NT2/D1 (cell line): Measurements from ENCODE around the gene CDH4.
A peak's percentile ranks its signal among the peaks of the same experiment; 100 is the strongest.

Experiments
- DNase-seq: peaks from one replicate; pipeline ENCODE4 v3.0.0-alpha.2; 2011; ENCODE audit warnings: low read depth, low spot score
- H3K27me3 ChIP-seq: 2 replicates; pipeline ENCODE4 v1.6.0; 2011; ENCODE audit warnings: mild to moderate bottlenecking; ENCODE audit not compliant: insufficient read length, insufficient read depth
- H3K36me3 ChIP-seq: 2 replicates; pipeline ENCODE4 v1.6.1; 2011; ENCODE audit warnings: mild to moderate bottlenecking, low read length, mixed read lengths; ENCODE audit not compliant: insufficient read depth, insufficient read length
- H3K4me1 ChIP-seq: 2 replicates; pipeline ENCODE4 v1.5.1; 2011; ENCODE audit not compliant: insufficient read depth, insufficient read length
- H3K4me3 ChIP-seq: 2 replicates; pipeline ENCODE4 v1.5.1; 2011; ENCODE audit warnings: low read depth; ENCODE audit not compliant: insufficient read length
- H3K9ac ChIP-seq: 2 replicates; pipeline ENCODE4 v1.6.0; 2011; ENCODE audit warnings: low read depth; ENCODE audit not compliant: insufficient read length
- H3K9me3 ChIP-seq: 2 replicates; pipeline ENCODE4 v1.5.1; 2011; ENCODE audit warnings: mild to moderate bottlenecking, low read length; ENCODE audit not compliant: insufficient read depth
- SUZ12 ChIP-seq: IDR thresholded peaks from 2 replicates; pipeline ENCODE4 v1.6.1; 2011; ENCODE audit not compliant: insufficient read length, insufficient read depth; ENCODE audit errors: extremely low read depth
- YY1 ChIP-seq: IDR thresholded peaks from 2 replicates; pipeline ENCODE4 v1.6.1; 2011; ENCODE audit not compliant: insufficient read length, insufficient read depth
- ZNF274 ChIP-seq: IDR thresholded peaks from 2 replicates; pipeline ENCODE4 v1.6.1; 2011; ENCODE audit warnings: mild to moderate bottlenecking, low read depth, low read length

CDH4 gene

DNA sequence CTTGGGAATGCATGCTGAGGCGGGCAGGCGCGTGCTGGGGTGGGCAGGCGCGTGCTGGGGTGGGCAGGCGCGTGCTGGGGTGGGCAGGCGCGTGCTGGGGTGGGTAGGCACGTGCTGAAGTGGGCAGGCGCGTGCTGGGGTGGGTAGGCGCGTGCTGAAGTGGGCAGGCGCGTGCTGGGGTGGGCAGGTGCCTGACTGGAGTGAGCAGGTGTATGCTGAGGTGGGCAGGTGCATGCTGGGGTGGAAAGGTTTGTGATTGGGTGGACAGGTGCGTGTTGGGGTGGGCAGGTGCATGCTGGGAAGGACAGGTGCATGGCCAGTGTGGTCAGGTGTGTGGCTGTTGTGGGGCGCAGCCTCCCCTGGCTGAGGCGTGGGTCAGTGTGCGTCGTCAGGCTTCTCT, 404.1 kb downstream of the CDH4 start:
- Histone ChIP-seq H3K27me3 (peaks cover 48% of the 10 kb centered on the region), H3K9me3 (peaks cover 17% of the 10 kb centered on the region; the same call in 1 of the 2 replicates), H3K4me1 (peaks cover 8% of the 10 kb centered on the region), H3K36me3 (no peaks in the 10 kb centered on the region), H3K4me3 (no peak overlapping the region), H3K9ac (no peak overlapping the region)
- no peak for DNase-seq
- TF ChIP-seq YY1 (no peak), SUZ12 (no peak), ZNF274 (no peak)

DNA sequence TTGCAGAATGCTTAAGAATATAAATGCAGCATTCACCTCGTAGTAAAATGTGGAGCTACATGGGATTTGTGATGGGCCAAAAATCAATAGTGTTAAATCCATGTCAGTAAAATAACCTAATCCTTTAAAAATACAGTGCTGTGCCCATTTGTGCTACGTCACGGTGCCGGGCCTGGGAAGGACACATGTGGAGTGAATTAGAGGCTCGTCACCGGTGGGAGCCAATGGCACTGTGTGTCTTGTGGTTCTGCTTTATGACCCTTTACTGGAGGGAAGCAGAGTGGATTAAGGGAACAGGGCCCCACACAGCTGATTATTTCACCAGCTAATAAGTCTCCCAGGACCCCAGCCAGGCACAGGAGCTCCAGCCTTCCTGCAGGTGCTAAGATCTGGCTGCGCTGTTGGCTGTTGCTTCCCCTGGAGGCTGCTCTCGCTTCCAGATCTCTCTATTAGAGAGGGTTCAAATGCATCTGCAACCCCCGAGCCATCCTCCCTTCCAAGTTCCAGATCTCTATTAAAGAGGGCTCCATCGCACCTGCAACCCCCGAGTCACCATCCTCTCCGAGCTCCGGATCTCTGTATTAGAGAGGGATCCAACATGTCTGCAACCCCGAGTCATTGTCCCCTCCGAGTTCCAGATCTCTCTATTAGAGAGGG, 405.8 kb downstream of the CDH4 start:
- H3K4me1 ChIP-seq: peaks cover 13% of the 10 kb centered on the region
- no peak for DNase-seq
- TF ChIP-seq SUZ12 (no peak), YY1 (no peak), ZNF274 (no peak)
- H3K9ac ChIP-seq: no peak overlapping the region
- no peak overlapping the region for H3K4me3 ChIP-seq
- H3K36me3 ChIP-seq: no peaks in the 10 kb centered on the region
- H3K9me3 ChIP-seq: peaks cover 10% of the 10 kb centered on the region; the same call in 1 of the 2 replicates
- H3K27me3 ChIP-seq: peaks cover 58% of the 10 kb centered on the region

DNA sequence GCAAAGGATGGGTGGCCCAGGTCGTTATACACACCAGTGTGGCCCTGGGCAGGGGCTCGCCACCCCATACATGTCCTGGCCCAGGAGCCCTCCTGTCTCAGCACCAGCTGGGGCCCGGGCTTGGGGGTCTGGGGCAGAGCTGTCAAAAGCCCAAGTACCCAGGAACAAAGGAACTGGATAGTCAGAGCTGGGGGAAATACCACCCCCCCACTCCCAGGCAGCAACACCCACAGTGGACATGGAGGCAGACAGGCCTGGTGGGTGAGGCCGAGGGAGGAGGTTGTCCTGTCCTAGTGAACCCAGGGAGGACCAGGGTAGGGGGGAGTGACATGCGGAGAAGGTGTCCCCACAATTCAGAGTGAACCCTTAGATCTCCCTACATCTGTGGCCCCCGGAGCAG, 406.5 kb downstream of the CDH4 start:
- TF ChIP-seq YY1 (no peak), SUZ12 (no peak), ZNF274 (no peak)
- H3K4me1 ChIP-seq: peaks cover 17% of the 10 kb centered on the region

DNA sequence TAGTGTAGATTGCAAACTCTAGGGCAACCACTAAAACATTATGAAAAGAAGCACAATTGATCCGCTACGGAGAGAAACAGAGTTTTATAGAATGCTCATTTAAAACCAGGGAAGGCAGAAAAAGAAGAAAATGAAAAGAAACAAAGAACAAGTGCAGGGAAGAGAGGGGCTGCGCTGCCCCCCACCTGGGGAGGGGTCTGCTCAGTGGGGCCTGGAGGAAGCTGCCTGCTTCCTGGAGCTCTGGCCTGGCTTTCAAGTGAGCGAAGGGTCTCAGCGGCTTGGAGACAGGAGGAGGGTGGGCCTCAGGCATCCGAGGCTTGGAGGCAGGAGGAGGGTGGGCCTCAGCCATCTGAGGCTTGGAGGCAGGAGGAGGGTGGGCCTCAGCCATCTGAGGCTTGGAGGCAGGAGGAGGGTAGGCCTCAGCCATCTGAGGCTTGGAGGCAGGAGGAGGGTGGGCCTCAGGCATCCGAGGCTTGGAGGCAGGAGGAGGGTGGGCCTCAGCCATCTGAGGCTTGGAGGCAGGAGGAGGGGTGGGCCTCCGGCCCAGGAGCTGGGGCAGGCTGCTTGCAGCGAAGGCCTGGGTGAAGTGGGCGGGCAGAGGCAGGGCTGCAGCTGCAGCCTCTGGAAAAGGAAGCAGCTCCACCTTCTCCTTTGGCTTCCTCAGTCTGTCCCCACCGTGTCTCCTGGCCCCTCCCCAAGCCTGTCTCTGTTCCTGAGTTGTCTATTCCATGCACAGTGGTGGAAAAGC, 407.4 kb downstream of the CDH4 start:
- H3K9me3 ChIP-seq: peaks cover 6% of the 10 kb centered on the region; the same call in 1 of the 2 replicates
- peaks cover 70% of the 10 kb centered on the region for H3K27me3 ChIP-seq
- no peak overlapping the region for H3K4me3 ChIP-seq
- TF ChIP-seq SUZ12: no peak
- no peak for TF ChIP-seq ZNF274
- peak; percentile 27 for TF ChIP-seq YY1
- H3K4me1 ChIP-seq: peaks cover 18% of the 10 kb centered on the region
- H3K9ac ChIP-seq: peak overlapping the region; percentile 54
- no peaks in the 10 kb centered on the region for H3K36me3 ChIP-seq
- DNase-seq: no peak

More for the DNA sequence above, 406.5 kb downstream of the CDH4 start:
- peak overlapping the region; percentile 43 for H3K9ac ChIP-seq
- peaks cover 63% of the 10 kb centered on the region for H3K27me3 ChIP-seq
- no peak for DNase-seq
- no peaks in the 10 kb centered on the region for H3K36me3 ChIP-seq
- H3K4me3 ChIP-seq: no peak overlapping the region
- peaks cover 10% of the 10 kb centered on the region; the same call in 1 of the 2 replicates for H3K9me3 ChIP-seq

DNA sequence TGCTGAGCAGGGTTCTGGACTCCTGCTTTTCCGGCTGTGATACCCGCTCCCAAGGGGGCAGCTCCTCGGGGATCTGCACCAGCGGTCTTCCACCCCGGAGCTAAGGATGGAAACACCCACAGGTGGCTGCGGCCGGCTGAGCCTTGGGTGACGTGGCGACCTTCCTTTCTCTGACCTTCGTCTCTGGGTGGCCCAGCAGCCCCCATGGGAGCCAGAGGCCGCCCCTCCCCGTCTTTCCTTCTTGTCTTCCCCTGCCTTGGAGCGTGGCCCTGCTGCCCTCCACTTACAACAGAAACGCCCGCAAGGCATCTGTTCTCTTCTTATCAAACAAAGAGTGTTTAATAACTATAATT, 407.9 kb downstream of the CDH4 start:
- TF ChIP-seq YY1 (no peak), SUZ12 (no peak), ZNF274 (no peak)
- Histone ChIP-seq H3K4me3 (no peak overlapping the region), H3K27me3 (peaks cover 71% of the 10 kb centered on the region), H3K4me1 (peaks cover 18% of the 10 kb centered on the region), H3K36me3 (no peaks in the 10 kb centered on the region), H3K9ac (peak overlapping the region; percentile 54), H3K9me3 (peaks cover under 1% of the 10 kb centered on the region; the same call in 1 of the 2 replicates)
- DNase-seq: no peak

DNA sequence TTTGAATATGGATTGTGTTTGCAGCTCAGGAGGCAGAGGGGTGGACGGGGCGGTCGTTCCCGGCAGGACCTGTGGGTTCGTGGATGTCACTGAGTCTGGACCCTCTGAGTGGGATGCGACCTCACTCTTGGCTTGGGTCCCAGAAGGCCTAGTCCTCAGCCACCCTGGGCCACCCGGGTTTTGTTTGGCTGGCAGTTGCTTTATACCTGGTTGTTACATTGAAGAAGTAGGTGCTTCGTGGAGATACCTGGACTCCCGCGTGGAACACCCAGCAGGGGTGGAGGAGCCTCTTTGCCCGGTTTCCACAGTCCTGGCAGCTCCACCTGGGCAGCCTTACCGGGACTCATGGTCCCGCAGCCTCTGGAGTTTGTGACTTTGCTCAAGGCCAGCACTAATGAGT, 408.5 kb downstream of the CDH4 start:
- H3K27me3 ChIP-seq: peaks cover 70% of the 10 kb centered on the region
- TF ChIP-seq SUZ12: no peak
- no peak for TF ChIP-seq ZNF274
- no peak for TF ChIP-seq YY1
- H3K9ac ChIP-seq: peak overlapping the region; percentile 28
- H3K36me3 ChIP-seq: no peaks in the 10 kb centered on the region
- H3K9me3 ChIP-seq: no peaks in the 10 kb centered on the region
- peaks cover 18% of the 10 kb centered on the region for H3K4me1 ChIP-seq
- H3K4me3 ChIP-seq: no peak overlapping the region
- no peak for DNase-seq

DNA sequence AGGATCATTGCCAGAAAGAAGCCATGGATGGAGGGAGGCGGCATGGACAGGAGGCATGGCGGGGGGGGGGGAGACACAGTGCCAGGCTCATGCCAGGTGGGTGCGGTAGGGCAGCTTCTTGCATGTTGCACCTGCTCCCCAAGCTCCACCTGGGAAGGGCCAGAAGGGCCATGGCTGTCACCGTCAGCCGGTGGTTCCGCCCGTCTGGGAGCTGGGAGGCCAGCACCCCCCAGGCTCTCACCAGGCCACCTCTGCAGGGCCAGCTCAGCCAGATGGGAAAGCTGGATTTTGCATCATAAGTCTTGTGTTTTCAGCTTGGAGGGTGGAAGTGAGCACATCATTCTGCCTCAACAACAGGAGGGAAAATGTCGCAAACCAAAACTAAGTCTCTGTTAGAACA, 409.0 kb downstream of the CDH4 start:
- TF ChIP-seq ZNF274: no peak
- no peak for TF ChIP-seq YY1
- no peak for TF ChIP-seq SUZ12
- Histone ChIP-seq H3K27me3 (peaks cover 71% of the 10 kb centered on the region), H3K4me1 (peaks cover 18% of the 10 kb centered on the region), H3K9me3 (no peaks in the 10 kb centered on the region), H3K4me3 (no peak overlapping the region), H3K36me3 (no peaks in the 10 kb centered on the region), H3K9ac (no peak overlapping the region)
- no peak for DNase-seq
